ENCODE data around the gene POU2F2.
A peak's percentile ranks its signal among the peaks of the same experiment; 100 is the strongest.
"Not testable (repeated sequence)": the region's sequence is repeated elsewhere in the genome, so short reads cannot be mapped to it uniquely, and the experiment has no call there.

POU2F2 gene

DNA sequence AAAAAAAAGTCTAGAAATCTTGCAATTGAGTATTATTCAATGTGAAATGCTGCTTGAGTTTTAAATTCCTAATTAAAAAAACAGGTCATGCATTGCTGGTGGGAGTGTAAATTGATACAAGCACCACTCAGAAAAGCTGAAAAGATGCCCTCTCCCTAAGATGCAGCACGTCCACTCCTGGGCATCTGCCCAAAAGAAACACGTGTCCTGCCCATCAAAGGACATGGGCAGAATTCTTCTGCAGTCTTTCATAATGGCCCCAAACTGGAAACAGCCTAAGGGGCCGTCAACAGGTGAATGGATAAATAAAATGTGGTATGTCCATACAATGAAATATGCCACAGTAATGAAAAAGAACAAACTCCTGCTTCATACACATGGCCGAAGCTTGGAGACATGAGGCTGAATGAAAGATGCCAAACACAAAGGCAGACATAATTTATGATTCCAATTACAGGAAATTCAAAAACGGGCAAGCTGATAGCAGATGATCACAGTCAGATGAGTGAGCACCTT is 7.8 kb downstream of the POU2F2 start:
- no peak for DNase-seq

DNA sequence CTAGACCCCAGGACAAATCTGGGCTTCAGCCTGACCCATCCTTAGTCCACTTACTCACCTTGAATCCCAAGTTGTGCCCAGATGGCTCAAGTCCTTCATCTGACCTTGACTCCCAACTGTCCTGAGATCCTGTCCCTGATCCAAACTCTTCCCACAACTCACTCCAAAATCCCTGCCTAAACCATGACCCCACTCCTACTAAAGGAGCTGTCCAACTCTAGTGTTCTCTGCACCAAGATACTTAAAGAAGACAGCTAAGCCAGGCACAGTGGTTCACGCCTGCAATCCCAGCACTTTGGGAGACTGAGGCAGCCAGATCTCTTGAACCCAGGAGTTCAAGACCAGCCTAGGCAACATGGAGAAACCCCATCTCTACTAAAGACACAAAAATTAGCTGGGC is 8.5 kb downstream of the POU2F2 start:
- DNase-seq = no peak

DNA sequence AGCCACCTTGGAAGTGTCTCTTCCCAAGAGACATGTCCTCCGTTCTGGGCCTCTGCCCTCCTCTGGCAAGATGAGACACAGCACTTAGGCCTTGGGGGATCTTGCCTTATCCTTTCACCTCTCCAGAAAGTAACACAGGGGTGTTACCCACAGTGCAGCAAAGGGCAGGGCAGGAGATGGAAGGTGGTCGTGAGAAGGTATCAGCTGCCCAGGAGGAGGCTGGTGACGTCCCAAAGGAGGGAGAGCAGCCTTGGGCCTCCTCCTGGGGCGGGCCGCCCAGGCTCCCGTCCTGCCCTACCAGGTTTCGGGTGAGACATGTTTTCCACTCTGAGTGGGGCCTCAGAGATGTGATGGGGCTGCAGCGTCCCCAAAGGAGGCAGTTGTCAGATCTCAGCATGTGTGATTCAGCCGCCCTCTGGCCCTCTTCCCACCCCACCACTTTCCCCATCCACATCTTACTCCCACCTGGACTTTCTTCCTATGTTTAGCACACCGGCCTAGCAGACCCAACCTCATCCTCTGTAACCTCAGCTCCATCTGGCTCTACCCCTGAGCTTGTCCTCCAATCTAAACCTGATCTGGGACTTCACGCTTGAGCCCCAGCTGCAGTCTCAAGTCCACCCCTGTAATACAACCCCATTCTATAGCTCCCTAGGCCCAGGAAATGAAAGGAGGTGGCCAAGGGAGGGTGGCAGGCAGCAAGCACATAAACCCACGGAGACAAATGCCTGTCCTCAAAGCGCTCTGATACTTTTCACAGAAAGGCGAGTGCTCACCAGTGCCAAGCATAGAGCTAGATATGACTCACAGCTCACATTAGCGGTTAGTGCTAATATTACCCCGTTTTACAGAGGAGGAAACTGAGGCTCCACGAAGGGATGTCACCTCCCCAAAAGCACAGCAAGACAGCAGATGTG is 9.3 kb downstream of the POU2F2 start:
- no peak for DNase-seq

DNA sequence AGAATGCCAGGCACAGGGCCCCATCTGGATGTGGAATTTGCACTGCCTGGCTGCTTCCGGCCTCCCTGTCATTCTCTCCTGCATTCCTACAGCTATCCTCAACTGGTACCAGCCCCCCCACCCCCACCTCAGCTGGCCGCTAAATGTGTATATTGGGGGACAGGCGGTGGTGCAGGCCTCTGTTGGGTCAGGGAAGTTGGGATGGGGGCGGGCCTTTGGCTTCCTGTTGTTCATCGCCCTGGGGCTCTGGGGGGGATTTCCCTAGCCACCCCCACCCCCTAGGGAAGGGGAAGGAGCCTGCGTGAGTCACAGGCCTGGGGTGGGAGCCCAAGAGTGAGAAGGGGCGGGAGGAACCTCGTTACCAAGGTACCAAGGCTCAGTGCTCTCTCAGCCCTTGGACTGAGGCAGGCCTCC is 10.6 kb downstream of the POU2F2 start:
- DNase-seq = no peak

DNA sequence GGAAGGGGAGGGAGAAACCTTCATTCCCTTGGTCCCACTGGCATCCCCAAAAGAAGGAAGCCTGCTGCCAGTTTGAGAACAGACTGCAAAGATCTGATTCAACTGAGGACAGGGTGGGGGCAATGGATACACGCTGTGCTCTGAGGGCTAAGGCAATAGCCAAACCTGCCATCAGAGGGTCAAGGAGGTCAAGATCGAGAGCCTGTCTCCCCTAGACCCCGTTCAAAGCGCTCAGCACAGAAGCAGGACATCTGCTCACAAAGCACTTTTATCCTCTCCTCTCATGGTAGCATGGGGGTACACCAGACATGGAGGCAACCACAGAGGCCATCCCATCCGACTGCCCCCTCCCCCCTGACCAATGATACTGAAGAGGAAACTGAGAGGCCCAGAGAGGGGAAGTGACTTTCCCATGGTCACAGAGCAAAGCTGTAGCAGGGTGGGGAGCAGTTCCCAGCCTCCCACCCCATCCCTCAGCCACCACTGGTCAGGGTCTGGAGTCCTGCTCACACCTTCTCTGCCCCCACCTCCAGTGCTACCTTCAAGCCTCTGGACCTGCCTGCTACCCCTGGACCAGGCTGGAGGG is 11.1 kb downstream of the POU2F2 start:
- DNase-seq = no peak

DNA sequence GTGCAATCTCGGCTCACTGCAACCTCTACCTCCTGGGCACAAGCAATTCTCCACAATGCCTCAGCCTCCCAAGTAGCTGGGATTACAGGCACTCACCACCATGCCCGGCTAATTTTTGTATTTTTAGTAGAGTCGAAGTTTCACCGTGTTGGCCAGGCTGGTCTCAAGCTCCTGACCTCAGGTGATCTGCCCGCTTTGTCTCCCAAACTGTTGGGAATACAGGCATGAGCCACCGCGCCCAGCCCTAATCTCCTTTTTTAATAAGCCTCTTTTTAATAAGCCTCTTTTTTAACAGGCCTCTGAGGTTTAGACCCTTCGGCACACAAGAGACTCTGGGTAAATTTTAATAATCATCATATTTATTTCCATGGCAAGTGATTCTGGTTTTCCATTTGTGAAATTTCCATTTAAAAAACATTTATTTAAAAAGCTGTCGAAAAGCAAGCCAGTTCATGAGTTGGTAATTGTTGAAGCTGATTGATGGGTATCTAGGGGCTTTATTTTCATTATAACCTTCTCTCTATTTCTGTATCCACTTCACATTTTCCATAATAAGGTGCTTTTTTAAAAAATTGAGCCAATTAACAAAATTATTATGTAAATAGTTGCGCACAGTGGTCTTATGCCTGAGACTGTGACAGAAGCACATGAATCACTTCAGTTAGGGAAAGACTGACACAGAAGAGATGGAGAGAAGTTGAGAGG is 11.8 kb downstream of the POU2F2 start:
- no peak for DNase-seq

DNA sequence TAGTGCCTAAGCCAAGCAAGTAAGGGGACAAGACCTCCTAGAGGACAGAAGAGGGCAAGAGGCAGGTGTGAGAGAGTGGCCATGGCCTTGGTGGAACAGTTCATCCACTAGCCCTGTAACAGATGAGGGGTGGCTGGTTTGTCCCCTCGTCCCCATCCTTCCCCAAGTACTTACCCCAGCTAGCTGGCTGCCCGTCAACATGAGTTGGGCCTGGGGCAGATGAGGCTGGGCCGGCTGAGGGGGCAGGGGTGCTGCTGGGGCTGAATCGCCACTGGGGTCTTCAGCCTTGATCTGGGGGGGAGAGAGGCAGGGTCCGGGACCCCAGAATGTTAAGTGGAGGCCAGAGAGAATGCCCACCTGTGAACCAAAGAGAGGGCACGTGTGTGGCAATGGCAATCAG is 15.2 kb downstream of the POU2F2 start:
- DNase-seq = no peak

DNA sequence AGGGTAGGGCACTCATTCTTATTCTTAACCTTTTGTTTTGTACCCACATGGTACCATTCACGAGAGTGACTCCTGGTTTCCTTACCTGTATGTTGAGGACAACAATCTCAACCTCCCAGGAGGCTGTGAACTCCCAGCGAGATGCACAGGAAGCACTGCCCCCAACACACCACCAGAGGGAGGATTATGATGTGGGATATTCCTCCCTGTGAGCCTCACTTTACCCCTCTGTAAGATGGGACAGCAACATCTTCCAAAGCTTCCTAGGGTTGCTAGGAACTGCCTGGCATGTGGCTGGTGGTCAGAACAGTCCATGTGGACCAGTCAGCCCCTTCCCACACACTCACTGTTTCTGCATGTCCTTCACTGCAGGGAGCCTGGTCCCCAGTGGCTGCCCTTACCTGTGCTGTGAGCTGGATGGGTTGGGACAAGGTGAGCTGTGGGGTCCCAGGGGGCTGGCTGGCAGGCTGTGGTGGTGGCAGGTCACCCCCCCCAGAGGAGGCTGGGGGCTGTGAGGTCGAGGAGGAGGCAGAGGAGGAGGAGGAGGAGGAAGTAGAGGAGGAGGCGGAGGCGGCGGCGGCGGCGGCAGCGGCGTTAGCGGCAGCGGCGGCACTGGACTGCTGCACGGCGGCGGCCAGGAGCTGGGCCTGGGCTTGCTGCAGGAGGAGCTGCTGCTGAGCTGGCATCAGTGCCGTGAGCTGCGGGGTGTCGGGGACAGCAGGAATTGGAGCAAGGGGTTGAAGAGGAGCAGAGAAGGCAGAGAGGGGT is 15.8 kb downstream of the POU2F2 start:
- no peak for DNase-seq

DNA sequence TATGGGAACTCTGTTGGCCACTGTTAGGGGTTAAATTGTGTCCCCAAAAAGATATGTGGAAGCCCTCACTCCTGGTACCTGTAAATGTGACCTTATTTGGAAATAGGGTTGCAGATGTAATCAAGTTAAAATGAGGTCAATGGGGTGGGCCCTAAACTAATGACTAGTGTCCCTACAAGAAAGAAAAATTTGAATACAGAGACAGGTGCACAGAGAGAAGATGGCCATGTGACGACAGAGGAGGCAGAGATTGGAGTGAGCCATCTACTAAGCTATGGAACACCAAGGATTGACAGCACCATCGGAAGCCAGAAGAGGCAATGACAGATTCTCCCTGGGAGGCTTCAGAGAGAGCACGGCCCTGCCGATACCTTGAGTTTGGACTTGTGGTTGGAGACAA is 16.5 kb downstream of the POU2F2 start:
- DNase-seq = no peak

DNA sequence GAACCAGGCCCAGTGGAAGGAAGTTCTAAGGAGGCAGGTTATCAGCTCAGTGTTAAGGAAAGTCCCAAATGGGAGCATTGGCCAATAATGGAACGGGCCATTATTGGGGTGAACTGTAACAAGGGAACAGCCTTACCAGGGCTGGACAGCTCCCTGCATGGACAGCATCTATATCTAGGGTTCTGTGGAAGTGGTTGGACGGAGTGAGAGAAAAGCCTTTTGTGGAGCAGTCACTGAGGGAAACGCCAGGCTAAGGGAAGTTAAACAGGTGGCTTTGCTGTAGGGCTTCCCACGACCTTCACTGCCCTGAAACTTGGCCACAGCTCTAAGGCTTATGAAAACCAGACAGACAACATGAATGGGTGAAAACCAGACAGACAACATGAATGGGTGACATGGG is 17.0 kb downstream of the POU2F2 start:
- DNase-seq = no peak

DNA sequence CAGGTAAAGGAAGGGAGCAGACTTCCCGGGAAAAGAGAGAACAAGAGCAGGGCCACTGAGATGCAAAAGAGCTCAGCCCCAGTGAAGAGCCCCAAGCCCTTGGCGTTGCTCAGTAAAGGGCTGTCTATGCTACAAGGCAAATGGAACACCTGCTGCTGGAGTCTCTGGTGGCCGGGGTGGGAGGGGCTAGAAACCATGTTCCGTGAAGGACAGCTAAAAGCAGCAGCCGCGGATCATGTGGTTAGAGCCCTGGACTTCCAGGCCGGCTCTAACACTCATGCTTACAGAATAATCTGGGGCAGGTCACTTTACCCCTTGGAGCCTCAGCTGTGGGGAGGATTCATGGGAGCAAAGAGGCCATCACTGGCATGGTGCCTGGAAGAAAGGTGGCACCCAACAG is 17.8 kb downstream of the POU2F2 start:
- DNase-seq = peak; percentile 10

DNA sequence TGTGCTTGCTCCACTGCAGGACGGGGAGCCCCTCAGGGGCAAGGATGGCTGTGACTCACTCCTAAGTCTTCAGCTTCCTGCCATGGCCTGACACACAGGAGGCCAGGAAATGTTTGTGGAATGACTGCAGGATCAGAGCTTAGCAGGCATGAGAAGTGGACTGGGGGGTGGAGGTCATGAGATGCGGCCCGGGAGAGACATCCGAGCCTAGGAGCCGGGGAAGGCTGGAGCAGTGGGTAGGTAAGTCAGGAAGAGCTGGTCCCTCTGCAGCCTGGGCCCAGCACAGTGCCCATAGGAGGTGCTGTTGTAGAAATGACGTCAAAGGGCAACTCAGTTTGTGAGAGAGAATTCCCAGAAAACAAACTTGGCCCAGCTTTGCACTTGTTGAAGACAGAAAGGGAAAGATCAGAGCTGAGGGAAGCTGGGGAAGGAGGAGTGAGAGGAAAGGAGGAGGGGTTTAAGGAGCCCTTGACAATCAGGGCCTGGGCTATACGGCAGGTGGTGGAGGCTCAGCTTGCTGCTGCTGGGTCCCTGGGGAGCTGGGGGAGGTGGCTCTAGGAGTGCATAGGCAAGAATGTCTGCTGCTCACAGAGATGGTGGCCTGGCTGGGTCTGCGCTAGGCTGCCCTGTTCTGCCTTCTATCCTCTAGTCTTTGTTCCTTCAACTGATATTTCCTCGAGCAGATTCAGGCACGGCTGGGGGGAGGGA is 18.5 kb downstream of the POU2F2 start:
- DNase-seq = peak; percentile 23

DNA sequence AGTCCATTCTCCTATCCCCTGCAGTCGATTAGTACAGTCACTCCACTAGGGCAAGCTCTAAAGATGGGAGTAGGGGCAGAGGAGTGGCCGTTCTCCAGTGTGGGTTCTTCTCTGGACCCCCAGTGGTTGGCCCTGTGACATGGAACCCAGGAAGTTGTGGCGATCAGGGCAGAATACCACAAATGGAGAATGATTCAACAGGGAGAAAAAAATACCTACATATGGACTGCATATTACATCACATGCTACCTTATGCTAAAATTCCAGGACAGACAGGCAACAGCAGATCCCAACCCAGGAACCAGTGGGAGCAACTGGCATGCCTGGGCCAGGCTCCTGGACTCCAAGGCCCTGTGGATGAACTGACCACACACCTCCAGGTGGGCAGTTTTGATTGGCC is 20.4 kb downstream of the POU2F2 start:
- no peak for DNase-seq

DNA sequence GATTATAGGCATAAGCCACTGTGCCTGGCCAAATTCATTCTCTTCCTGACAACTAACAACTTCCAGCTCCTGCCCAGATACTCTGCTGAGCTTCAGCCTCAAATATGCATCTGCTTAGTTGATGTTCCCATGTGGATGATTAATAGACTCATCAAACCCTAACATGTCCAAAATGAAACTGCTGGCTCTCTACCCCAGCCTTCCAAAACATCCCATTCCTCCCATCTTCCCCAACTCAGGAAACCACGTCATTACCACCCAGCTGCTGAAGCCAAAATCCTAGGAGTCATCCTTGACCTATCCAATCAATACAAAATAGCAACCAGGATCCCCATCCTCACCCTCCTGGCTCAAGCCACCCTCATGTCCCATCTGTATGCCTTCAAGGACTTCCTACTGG is 20.9 kb downstream of the POU2F2 start:
- no peak for DNase-seq

DNA sequence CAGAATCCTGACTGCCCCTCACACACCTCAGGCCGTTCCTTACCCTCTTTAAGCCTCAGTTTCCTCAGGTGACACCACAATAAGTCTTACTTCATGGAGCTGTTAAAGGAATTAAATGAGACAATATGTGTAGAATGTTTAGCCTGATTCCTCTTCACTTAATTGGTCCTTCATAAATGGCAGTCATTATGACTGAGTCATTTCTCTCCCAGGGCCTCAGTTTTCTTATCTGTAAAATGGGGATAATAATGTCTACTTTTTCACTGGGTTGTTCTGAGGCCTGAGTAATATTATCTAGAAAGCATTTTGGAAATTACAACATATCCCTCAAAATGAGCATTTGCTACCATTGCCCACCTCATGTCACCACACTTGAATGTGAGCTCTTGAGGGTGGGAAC is 21.6 kb downstream of the POU2F2 start:
- no peak for DNase-seq

DNA sequence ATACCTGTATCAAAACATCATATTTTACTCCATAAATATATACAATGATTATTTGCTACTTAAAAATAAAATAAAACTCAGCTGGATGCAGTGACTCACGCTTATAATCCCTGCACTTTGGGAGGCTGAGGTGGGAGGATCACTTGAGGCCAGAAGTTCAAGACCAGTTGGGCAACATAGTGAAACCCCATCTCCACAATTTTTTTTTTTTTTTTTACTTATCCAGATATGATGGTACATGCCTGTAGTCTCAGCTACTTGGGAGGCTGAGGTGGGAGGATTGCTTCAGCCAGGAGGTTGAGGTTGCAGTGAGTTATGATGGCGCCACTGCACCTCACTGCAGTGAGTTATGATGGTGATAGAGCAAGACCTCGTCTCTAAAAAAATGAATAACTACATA is 22.4 kb downstream of the POU2F2 start:
- no peak for DNase-seq

DNA sequence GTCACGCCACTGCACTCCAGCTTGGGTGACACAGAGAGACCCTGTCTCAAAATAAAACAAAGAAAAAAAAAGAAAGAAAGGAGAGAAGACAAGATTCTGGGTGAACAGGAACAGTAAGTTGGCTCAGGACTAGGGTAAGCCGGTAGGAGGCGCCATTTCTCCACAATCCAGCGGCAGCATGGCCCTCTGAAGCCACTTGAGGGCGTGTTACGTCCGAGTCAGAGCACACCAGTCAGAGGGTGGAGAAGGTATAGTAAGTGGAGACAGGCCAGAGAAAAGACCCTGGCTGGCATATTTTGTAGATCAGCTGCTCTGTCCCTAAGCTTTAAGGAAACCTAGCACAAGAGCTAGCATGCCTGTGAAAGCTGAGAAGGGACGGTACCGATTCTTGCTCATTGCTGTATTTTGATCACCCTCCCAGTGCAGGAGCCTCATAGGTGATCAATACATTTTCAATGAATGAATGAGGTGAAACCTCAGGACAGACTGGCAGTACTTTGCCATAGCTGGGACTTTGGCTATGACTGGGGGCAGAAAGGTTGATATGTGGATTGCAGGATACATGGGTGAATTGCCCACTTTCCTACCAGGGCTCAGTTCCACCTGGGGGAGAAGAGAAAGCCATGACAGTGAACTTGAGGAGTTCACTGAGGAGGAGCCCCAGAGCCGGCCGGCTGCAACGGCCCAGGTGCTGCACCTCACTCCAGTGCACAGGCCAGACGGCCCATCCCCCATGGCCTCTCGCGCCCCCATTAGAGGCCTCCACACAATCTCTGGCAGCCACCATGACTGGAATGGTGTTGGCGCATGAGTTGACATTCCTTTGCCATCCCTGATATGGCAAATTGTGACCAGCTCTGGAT is 23.5 kb downstream of the POU2F2 start:
- DNase-seq = peak; percentile 65

DNA sequence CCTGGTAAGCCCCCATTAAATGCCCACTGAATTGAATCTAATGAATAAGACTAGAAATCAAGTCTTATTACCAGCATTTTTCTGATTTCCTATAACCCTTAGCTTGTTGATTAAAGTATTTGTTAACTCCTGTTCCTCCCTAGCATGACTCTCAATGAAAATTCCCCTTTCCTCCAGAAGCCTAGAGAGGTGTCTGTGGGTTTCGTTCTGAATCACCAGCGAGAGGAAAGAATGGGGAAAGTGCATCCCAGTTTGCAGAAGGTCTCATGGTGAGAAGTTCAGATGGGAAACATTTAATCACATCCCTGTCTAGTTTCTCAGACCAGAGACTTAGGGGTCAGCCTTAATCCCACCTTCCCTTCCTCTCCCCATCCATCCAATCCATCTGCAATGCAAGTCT is 26.9 kb downstream of the POU2F2 start:
- DNase-seq = no peak

DNA sequence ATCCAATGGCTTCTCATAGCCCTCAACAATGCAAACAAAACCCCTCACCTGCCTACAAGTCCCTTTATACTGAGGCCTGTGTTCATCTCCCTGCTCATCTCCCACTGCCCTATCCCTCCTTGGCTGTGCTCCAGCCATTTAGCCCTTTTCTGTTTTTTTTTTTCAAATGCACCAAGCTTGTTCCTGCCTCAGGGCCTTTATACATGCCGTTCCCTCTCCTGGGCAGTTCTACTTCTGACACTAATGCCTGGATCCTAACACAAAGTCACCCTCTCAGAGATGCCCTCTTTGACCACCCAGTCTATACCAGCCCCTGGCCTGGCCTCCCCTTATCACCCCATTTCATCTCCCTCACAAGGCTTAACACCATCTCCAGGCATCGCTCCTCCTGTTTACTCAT is 29.4 kb downstream of the POU2F2 start:
- DNase-seq = no peak

DNA sequence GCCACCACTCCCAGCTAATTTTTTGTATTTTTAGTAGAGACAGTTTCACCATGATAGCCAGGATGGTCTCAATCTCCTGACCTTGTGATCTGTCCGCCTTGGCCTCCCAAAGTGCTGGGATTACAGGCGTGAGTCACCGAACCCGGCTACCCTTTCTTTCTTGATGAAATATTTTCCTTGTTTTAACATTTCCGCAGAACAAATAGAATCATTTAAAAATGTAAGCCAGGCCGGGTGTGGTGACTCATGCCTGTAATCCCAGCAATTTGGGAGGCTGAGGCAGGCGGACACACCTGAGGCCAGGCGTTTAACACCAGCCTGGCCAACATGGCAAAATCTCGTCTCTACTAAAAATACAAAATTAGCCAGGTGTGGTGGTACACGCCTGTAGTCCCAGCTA is 32.0 kb downstream of the POU2F2 start:
- not testable (repeated sequence) for DNase-seq

DNA sequence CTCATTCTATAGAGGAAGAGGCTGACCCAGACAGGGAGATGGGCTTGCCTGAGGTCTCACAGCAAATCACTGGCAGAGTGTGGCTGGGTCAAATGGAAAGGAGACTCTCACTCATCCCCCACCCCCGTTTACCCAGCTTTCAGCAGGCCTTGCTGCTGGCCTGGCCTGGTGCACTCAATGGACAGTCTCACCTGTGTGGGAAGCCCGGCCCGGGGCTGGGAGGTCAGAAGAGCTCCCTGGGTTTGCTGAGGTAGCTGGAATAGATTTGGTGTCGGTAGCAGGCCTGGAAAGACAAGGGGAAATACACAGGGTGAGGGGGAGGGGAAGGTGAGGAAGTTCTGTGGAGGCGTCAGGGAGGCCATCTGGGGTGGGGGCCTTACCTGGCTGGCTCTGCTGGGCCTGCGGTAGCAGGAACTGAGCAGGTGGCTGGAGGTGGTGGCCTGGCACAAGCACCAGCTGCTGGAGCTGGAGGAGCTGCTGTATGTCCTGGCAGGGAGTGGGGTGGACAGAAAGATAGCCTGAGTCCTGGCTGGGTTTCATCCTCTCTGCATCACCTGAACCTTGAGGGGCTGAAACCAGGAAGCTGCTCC is 32.8 kb downstream of the POU2F2 start:
- no peak for DNase-seq
